Small intestine (tissue), 7 donors: ENCODE results near the gene BEX3. TPM values are rescaled to one million over a fixed set of nuclear protein-coding genes. Genes with fewer than 3 reads are reported as not detected.

ENCODE experiments used
- DNase-seq, 2 donors: peaks; one replicate each; pipeline versions ENCODE4 v3.0.0 to v3.0.0-alpha.2; 2013
- FAIRE-seq: peaks from 2 replicates; lab custom pipeline; 2012; peaks lifted over from hg19 to GRCh38; lab: Jason Lieb, UNC
- H3K27ac ChIP-seq, 3 donors: one replicate each; pipeline ENCODE4 v1.5.1; 2013; ENCODE audit warnings: low read length in 2 of 3, mild to moderate bottlenecking in 2 of 3, control low read depth in 1 of 3, inconsistent platforms in 1 of 3, low read depth in 1 of 3, moderate library complexity in 1 of 3
- H3K27me3 ChIP-seq, 3 donors: one replicate each; pipeline ENCODE4 v1.6.1; 2013; ENCODE audit warnings: low read length in 3 of 3, inconsistent platforms in 1 of 3; ENCODE audit not compliant: control insufficient read depth in 3 of 3, insufficient read depth in 3 of 3
- H3K36me3 ChIP-seq, 3 donors: one replicate each; pipeline ENCODE4 v1.6.1; 2013; ENCODE audit warnings: low read length in 3 of 3, inconsistent platforms in 1 of 3, low read depth in 1 of 3, mild to moderate bottlenecking in 1 of 3, moderate library complexity in 1 of 3; ENCODE audit not compliant: control insufficient read depth in 3 of 3, insufficient read depth in 2 of 3
- H3K4me1 ChIP-seq, 3 donors: one replicate each; pipeline ENCODE4 v1.6.1; 2013; ENCODE audit warnings: low read length in 2 of 3, inconsistent platforms in 1 of 3, low read depth in 1 of 3, mild to moderate bottlenecking in 1 of 3, moderate library complexity in 1 of 3; ENCODE audit not compliant: control insufficient read depth in 3 of 3, insufficient read depth in 2 of 3
- H3K4me3 ChIP-seq, 3 donors: one replicate each; pipeline ENCODE4 v1.5.1; 2013; ENCODE audit warnings: low read length in 3 of 3, control low read depth in 1 of 3, inconsistent platforms in 1 of 3, low read depth in 1 of 3, mild to moderate bottlenecking in 1 of 3, moderate library complexity in 1 of 3
- H3K9me3 ChIP-seq, 2 donors: one replicate each; pipeline ENCODE4 v1.6.1; 2013; ENCODE audit warnings: low read depth in 1 of 2, low read length in 1 of 2; ENCODE audit not compliant: control insufficient read depth in 2 of 2, insufficient read depth in 1 of 2
- WGBS, 3 donors: extraction: QIAGEN DNeasy Blood & Tissue Kit; methylation state at CpG; one replicate each; pipeline ENCODE4 v1.1.7; 2013; 5-methylcytosine and 5-hydroxymethylcytosine counted together
- polyA plus RNA-seq, 4 donors: library from polyadenylated mRNA; stranded (reverse) in 3 of 4; unstranded in 1 of 4; fragments of 200-250 nt in 3 of 4; fragments of 120-200 nt in 1 of 4; gene quantifications; one replicate each; pipeline versions ENCODE4 v1.2.1 to v1.2.3, GENCODE V29; 2013
- donor health status: healthy with polysubstance abuse.
- donor health status: control.
- donor health status: control.
- donor health status: Bipolar disorder and iron deficiency.
- donor health status: healthy.

The BEX3 gene
- polyA plus RNA-seq, 4 donors = 8.1 to 154 (median 51.3) TPM

DNA sequence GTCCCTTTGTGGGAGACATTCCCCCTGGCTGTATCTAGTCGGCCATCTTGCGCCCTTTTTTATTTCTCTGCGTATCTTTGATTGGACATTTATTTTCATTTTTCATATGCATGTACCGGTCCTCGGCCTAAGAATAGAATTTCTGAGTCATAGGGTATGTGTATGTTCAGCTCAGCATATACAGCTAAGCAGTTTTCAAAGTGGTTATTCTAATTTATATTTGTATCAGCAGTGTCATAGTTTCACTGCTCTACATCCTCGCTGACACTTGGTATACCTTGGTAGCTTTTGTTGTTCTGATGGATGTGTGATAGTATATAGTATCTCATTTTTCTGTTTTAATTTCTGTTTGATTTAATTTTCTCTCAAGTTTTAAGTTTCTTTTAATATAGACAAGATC is 38.7 kb downstream of the BEX3 start:
- 80 to 94% (median 86%) methylated on average over 6 of the region's 6 CpGs for WGBS, 3 donors
- H3K4me1 ChIP-seq = no peaks in the 10 kb centered on the region
- FAIRE-seq (no peak), DNase-seq (no peak)
- H3K4me3 ChIP-seq = no peak overlapping the region
- no peaks in the 10 kb centered on the region for H3K9me3 ChIP-seq
- H3K36me3 ChIP-seq = no peaks in the 10 kb centered on the region
- H3K27ac ChIP-seq = no peak overlapping the region
- no peaks in the 10 kb centered on the region for H3K27me3 ChIP-seq

DNA sequence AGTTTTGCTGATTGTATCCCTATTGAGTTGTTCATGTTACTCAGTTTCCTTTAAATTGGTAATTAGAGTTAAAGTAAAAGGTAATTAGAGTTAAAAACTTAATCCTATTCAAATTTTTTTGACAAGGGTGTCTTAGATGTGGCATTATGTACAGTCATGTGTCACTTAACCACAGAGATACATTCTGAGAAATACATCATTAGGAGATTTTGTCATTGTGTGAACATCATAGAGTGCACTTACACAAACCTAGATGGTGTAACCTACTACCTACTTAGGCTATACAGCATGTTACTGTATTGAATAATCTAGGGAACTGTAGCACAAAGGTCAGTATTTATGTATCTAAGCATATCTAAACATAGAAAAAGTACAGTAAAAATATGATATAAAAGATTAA is 39.2 kb downstream of the BEX3 start:
- FAIRE-seq (no peak), DNase-seq (no peak)
- Histone ChIP-seq H3K9me3 (no peaks in the 10 kb centered on the region), H3K4me3 (no peak overlapping the region), H3K27ac (no peak overlapping the region), H3K27me3 (no peaks in the 10 kb centered on the region), H3K4me1 (no peaks in the 10 kb centered on the region), H3K36me3 (no peaks in the 10 kb centered on the region)

DNA sequence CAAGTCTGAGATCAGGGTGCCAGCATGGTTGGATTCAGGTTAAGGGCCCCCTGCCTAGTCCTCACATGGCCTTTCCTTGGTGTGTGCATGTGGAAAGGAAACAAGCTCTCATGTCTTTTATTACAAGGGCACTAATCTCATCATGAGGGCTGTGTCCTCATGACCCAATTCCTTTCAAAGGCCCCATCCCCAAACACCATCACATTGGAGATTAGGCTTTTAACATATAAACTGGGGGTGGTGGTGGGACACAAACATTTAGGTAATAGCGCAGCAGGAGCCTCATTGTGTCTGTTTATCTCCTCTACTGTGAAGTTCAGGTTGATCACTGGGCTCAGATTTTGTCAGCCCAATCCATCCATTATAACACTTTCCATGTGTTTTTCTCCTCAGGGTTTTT is 41.0 kb downstream of the BEX3 start:
- no peak for DNase-seq
- Histone ChIP-seq H3K36me3 (no peaks in the 10 kb centered on the region), H3K4me1 (no peaks in the 10 kb centered on the region), H3K9me3 (no peaks in the 10 kb centered on the region), H3K27ac (no peak overlapping the region), H3K4me3 (no peak overlapping the region), H3K27me3 (no peaks in the 10 kb centered on the region)
- 63 to 95% (median 89%) methylated on average over 1 of the region's 1 CpG for WGBS, 3 donors
- FAIRE-seq = no peak

DNA sequence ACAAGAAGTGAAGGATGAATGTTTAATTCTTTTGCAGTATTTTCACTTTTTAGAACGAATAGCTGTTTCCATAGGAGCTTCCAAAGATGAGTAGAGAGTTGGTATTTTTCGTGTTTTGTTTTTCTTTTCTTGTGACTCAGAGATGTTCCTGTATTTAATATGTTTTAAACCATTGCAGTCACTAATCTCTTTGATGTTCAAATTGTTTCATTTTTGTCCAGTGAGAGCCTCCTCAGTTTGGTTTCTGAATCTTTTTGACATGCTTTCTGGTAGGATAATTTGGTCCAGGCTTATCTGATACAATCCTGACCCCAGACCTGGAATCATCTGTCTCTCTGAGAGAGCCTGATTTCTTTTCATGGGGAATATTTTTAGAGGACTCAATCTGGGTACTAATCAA is 41.6 kb downstream of the BEX3 start:
- Histone ChIP-seq H3K4me3 (no peak overlapping the region), H3K27me3 (no peaks in the 10 kb centered on the region), H3K36me3 (no peaks in the 10 kb centered on the region), H3K27ac (no peak overlapping the region), H3K4me1 (no peaks in the 10 kb centered on the region), H3K9me3 (no peaks in the 10 kb centered on the region)
- FAIRE-seq = no peak
- DNase-seq = no peak
- 41 to 67% (median 62%) methylated on average over 2 of the region's 2 CpGs for WGBS, 3 donors

DNA sequence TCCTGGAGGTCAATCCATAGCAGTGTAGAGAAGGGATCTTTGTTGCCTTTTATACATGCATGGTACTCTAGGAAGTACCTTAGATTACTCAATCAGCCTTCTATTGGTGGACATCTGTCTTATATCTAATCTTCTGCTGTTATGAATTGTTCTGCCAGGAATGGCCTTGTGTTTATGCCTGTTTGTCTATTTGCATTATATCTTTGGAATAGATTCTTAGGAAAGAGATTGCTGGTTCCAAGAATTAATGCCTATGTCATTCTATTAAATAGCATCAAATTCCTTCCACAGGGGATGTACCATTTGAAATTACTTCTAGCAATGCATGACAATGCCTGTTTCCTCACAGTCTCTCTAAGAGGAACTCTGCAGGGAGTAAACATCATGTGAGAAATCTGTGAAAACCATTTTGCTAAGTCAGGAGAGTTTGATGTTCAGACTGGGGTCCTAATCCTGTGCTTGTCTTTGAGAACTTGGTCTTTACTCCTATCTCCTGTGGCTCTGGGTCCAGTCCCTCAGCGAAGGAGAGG is 42.5 kb downstream of the BEX3 start:
- no peak for FAIRE-seq

DNA sequence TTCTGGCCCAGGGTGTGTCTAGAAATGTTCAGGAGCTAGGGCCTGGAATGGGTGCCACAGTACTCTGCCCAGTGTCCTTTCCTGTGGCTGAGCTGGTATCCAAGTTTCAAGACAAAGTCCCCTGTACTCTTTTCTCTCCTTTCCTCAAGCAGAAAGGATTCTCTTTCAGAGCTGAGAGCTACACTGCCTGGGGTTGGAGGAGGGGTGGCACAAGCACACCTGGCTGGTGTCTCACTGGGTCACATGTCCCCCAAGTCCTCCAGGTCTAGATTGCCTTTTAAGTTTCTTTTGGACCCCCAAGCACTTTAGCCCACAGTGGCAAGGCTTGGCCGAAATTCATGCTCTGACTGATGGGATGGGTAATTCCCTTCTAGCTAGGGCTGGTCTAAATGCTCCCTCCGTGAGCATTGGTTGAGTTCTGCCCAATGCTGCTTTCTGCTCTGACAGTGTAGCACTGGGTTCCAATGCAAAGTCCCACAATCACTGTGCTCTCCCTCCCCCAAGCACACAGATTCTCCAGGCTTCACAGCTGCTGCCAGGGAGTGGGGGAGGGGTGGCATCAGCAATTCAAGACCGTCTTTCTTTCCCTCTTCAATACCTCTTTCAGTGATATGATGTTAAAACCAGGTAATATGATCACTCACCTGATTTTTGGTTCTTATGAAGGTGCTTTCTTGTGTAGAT is 47.8 kb downstream of the BEX3 start:
- no peaks in the 10 kb centered on the region for H3K4me1 ChIP-seq
- no peaks in the 10 kb centered on the region for H3K27me3 ChIP-seq
- no peak for DNase-seq
- H3K27ac ChIP-seq = no peak overlapping the region
- no peaks in the 10 kb centered on the region for H3K36me3 ChIP-seq
- FAIRE-seq = no peak
- WGBS, 3 donors = 57 to 91% (median 75%) methylated on average over 3 of the region's 3 CpGs
- no peak overlapping the region for H3K4me3 ChIP-seq
- H3K9me3 ChIP-seq = no peaks in the 10 kb centered on the region

More for the DNA sequence above, 42.5 kb downstream of the BEX3 start:
- no peak for DNase-seq
- no peak overlapping the region for H3K4me3 ChIP-seq
- no peaks in the 10 kb centered on the region for H3K27me3 ChIP-seq
- H3K9me3 ChIP-seq = no peaks in the 10 kb centered on the region
- H3K27ac ChIP-seq = no peak overlapping the region
- 59 to 90% (median 85%) methylated on average over 1 of the region's 1 CpG for WGBS, 3 donors
- H3K4me1 ChIP-seq = no peaks in the 10 kb centered on the region
- H3K36me3 ChIP-seq = no peaks in the 10 kb centered on the region

Other genes starting within 250 kb of the BEX3 start
- gene BEX4, start 161.4 kb upstream of the BEX3 start, polyA plus RNA-seq = 10 to 100 TPM in 3 of 4 donors, 1 to 10 TPM in 1; 5.6 to 98.8 (median 32.9) TPM
- 100 to 1,000 TPM in 1 of 4 donors, 10 to 100 TPM in 3; 24.8 to 119 (median 47.5) TPM for gene TCEAL8, start 121.4 kb upstream of the BEX3 start, polyA plus RNA-seq
- gene TCEAL5, start 99.8 kb upstream of the BEX3 start, polyA plus RNA-seq = 1 to 10 TPM in 2 of 4 donors, under 1 TPM in 1, not detected in 1; 0.54 to 2.0 (median 1.8) TPM
- 10 to 100 TPM in 2 of 4 donors, 1 to 10 TPM in 1, under 1 TPM in 1; 0.89 to 62.7 (median 22.6) TPM for gene BEX2, start 65.5 kb upstream of the BEX3 start, polyA plus RNA-seq
- gene TCEAL7, start 46.3 kb upstream of the BEX3 start, polyA plus RNA-seq = 10 to 100 TPM in 2 of 4 donors, 1 to 10 TPM in 1, not detected in 1; 4.3 to 11.2 (median 10.8) TPM
- 100 to 1,000 TPM in 1 of 4 donors, 10 to 100 TPM in 3; 23.3 to 111 (median 49.4) TPM for gene TCEAL9, start 20.0 kb upstream of the BEX3 start, polyA plus RNA-seq
- gene RAB40A, start 143.0 kb downstream of the BEX3 start, polyA plus RNA-seq = 1 to 10 TPM in 1 of 4 donors, under 1 TPM in 1, not detected in 2; 0.25 to 1.2 TPM
- gene TCEAL4, start 209.0 kb downstream of the BEX3 start, polyA plus RNA-seq = 10 to 100 TPM; 13.0 to 90.8 (median 63.5) TPM
- 10 to 100 TPM in 2 of 4 donors, 1 to 10 TPM in 2; 2.2 to 18.6 (median 11.2) TPM for gene TCEAL3, start 231.4 kb downstream of the BEX3 start, polyA plus RNA-seq